ENCODE measurements around the gene FAM227B. TPM values are rescaled to one million over a fixed set of nuclear protein-coding genes. Genes with fewer than 3 reads are reported as not detected.

Gene FAM227B
- total and polyA plus RNA-seq, 2 of the 13 experiments (the other 11 are each of a cell fraction or from before 2014, with no cell fraction given) = 1.9 to 2.6 TPM

DNA sequence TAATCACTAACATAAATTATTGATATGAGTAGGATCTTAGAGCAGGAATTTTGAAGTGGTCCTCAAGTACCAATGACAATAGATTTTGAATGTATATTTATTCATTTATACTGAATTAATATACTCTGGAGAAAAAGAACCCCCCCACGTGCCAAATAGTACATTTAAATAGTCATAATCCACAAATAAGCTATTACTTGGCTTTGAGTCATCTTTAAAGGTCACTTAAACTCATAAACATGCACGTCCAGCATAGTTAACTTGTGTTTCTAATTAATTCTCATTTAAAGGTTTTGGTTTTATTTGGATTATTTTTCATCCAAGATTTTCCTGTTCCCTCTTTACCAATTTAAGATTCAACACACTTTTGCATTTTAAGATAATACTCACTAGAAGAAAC, 162.5 kb downstream of the FAM227B start:
- TF ChIP-seq FOXO1 (CRISPR knock-in tag; IDR thresholded peaks at IDR 0.05) (no peak), ZNF232 (CRISPR knock-in tag; IDR thresholded peaks at IDR 0.05; ENCODE audit: borderline replicate concordance) (no peak), NRL (CRISPR knock-in tag; IDR thresholded peaks at IDR 0.05; ENCODE audit: borderline replicate concordance) (no peak), DNMT1 (CRISPR knock-in tag; IDR thresholded peaks at IDR 0.05) (no peak), RBFOX2 (IDR thresholded peaks at IDR 0.05; ENCODE audit: low read depth, low read length) (no peak), ZFX (CRISPR knock-in tag; IDR thresholded peaks at IDR 0.05; ENCODE audit: low read depth) (no peak)
- TF ChIP-seq, protein P1, sequence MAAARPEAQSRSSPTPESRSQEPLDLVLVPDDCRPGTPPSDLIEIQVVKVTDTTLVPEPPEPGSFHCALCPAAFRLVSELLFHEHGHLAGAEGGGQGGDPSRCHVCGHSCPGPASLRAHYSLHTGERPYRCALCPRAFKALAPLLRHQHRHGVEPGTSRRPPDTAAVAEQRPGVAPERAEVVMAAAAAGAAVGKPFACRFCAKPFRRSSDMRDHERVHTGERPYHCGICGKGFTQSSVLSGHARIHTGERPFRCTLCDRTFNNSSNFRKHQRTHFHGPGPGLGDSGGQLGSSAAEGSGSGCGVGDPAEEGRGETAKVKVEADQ (CRISPR knock-in tag; IDR thresholded peaks at IDR 0.05; ENCODE audit: borderline replicate concordance) = no peak
- in situ Hi-C loops (cut with HindIII; ENCODE audit: extremely low pct_ligation_motif_present, low pct_unique_long_range_greater_than_20kb) (no loop called here), intact Hi-C loops (cut with micrococcal nuclease; ENCODE audit: unreplicated experiment) (no loop called here)
- no peak overlapping the region for H3K4me2 ChIP-seq (ENCODE audit: low read depth, low read length)
- H2AFZ ChIP-seq (ENCODE audit: low read length) = no peak overlapping the region
- no peak overlapping the region for H3K4me3 ChIP-seq (replicated peaks in 1 of 3; ENCODE audit: insufficient read depth in 1 of 3, low read depth in 2 of 3, low read length in 3 of 3)
- H3K4me1 ChIP-seq (ENCODE audit: insufficient read depth, low read length) = no peaks in the 10 kb centered on the region
- no peak for DNase-seq (ENCODE audit: low spot score)
- WGBS (ENCODE audit: low lambda C conversion rate) = 0% methylated on average over 2 of the region's 2 CpGs
- no peaks in the 10 kb centered on the region for H4K20me1 ChIP-seq (ENCODE audit: insufficient read depth, low read length)
- no TSS peak for BruUV-seq (replicated peaks)
- H3K27me3 ChIP-seq (ENCODE audit: control insufficient read depth in 1 of 2, insufficient read depth in 2 of 2, low read length in 2 of 2) = no peaks in the 10 kb centered on the region; a peak in 1 of 5 replicates
- H3K27ac ChIP-seq (ENCODE audit: extremely low read length, insufficient read depth, low read length) = no peak overlapping the region
- no peak overlapping the region for H3K9ac ChIP-seq (ENCODE audit: insufficient read depth, low read depth, low read length)
- ChIA-PET CTCF (ENCODE audit: low intra/inter-chr PET ratio, low total read pairs) (no interaction called here), POLR2A (no interaction called here)
- H3K9me3 ChIP-seq (ENCODE audit: low read length) = no peaks in the 10 kb centered on the region
- no peak for FAIRE-seq
- H3K79me2 ChIP-seq (ENCODE audit: insufficient read depth, low read length) = no peaks in the 10 kb centered on the region
- ATAC-seq = no peak
- no peaks in the 10 kb centered on the region for H3K36me3 ChIP-seq (replicated peaks in 1 of 2; ENCODE audit: control insufficient read depth in 1 of 2, insufficient read depth in 2 of 2, low read length in 2 of 2)

GRCh38 chr15:49456166-49456565, 164.5 kb downstream of the FAM227B start:
- no TSS peak for BruUV-seq (replicated peaks)
- no peak overlapping the region for H3K4me3 ChIP-seq (replicated peaks in 1 of 3; ENCODE audit: insufficient read depth in 1 of 3, low read depth in 2 of 3, low read length in 3 of 3)
- no peaks in the 10 kb centered on the region; a peak in 1 of 5 replicates for H3K27me3 ChIP-seq (ENCODE audit: control insufficient read depth in 1 of 2, insufficient read depth in 2 of 2, low read length in 2 of 2)
- no peaks in the 10 kb centered on the region for H3K36me3 ChIP-seq (replicated peaks in 1 of 2; ENCODE audit: control insufficient read depth in 1 of 2, insufficient read depth in 2 of 2, low read length in 2 of 2)
- H3K27ac ChIP-seq (ENCODE audit: extremely low read length, insufficient read depth, low read length) = no peak overlapping the region
- ChIA-PET CTCF (ENCODE audit: low intra/inter-chr PET ratio, low total read pairs) (no interaction called here), POLR2A (no interaction called here)
- no peaks in the 10 kb centered on the region for H3K4me1 ChIP-seq (ENCODE audit: insufficient read depth, low read length)
- intact Hi-C loops (cut with micrococcal nuclease; ENCODE audit: unreplicated experiment) (no loop called here), in situ Hi-C loops (cut with HindIII; ENCODE audit: extremely low pct_ligation_motif_present, low pct_unique_long_range_greater_than_20kb) (no loop called here)
- H4K20me1 ChIP-seq (ENCODE audit: insufficient read depth, low read length) = no peaks in the 10 kb centered on the region
- DNase-seq (ENCODE audit: low spot score) (no peak), ATAC-seq (no peak), FAIRE-seq (no peak)
- no peaks in the 10 kb centered on the region for H3K9me3 ChIP-seq (ENCODE audit: low read length)
- H3K4me2 ChIP-seq (ENCODE audit: low read depth, low read length) = no peak overlapping the region
- H3K79me2 ChIP-seq (ENCODE audit: insufficient read depth, low read length) = no peaks in the 10 kb centered on the region
- no peak overlapping the region for H3K9ac ChIP-seq (ENCODE audit: insufficient read depth, low read depth, low read length)
- TF ChIP-seq THAP11 (CRISPR knock-in tag; IDR thresholded peaks at IDR 0.05) (no peak), TOE1 (CRISPR knock-in tag; IDR thresholded peaks at IDR 0.05) (no peak), ZBTB26 (CRISPR knock-in tag; IDR thresholded peaks at IDR 0.05; ENCODE audit: borderline replicate concordance) (no peak), ZNF614 (CRISPR knock-in tag; IDR thresholded peaks at IDR 0.05; ENCODE audit: borderline replicate concordance) (no peak), SMAD3 (CRISPR knock-in tag; IDR thresholded peaks at IDR 0.05) (no peak), TGIF2 (CRISPR knock-in tag; IDR thresholded peaks at IDR 0.05) (no peak), SRSF9 (IDR thresholded peaks at IDR 0.05; ENCODE audit: borderline replicate concordance, insufficient read depth, low read depth, low read length, poor library complexity, severe bottlenecking) (no peak)
- no peak overlapping the region for H2AFZ ChIP-seq (ENCODE audit: low read length)

Data from HepG2 (cell line).